IPS DF 19.7 (cell line): ENCODE results near the gene AHCY.
"Not testable (repeated sequence)": the region's sequence is repeated elsewhere in the genome, so short reads cannot be mapped to it uniquely, and the experiment has no call there.

ENCODE experiments used
- DNase-seq: peaks from one replicate; pipeline ENCODE4 v3.0.0-alpha.2; 2013; ENCODE audit warnings: low read depth, low spot score

AHCY gene

GRCh38 chr20:34298294-34298784 is 4.8 kb downstream of the AHCY start:
- not testable (repeated sequence) for DNase-seq

DNA sequence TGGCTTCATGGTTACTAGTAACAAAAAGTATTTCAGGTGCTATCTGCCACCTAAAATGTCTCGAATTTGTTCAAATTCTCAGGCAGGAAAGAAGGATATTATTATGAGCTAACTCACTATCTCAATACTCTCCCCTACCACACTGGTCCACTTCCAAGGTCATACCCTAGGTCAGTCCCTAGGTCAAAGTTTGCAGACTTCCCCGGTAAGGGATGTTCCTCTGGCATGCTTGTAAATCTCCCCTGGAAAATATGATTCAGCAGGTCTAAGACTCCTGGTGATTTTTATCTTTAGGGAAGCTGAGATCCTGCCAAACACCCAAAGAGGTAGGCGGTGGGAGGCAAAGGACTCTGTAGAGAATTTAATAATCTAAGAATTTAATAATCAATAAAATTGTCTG is 6.7 kb downstream of the AHCY start:
- no peak for DNase-seq

- DNase-seq = no peak
These were observed 7.9 kb downstream of the AHCY start for GRCh38 chr20:34295284-34295683.

GRCh38 chr20:34294563-34294962 is 8.6 kb downstream of the AHCY start:
- DNase-seq = no peak

DNA sequence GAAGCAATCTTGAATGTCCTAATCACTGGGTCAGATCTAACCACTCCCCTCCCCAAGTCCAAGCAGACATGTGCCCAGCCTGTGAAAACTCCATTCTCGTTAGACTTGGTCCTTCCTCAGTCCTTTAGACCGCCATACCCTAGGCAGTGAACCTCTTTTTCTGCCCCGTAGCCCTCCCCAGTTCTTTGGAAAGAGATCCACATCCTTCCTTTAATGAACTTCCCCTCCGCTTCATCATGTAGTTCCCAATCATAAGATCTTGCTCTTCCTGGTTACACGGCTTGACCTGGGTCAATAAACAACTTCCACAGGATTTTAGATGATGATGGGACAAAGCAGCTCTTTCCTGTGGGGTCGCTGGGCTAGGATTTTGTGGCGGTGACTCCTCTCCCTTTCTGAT is 9.6 kb downstream of the AHCY start:
- DNase-seq = no peak

- DNase-seq = no peak
These were observed 10.0 kb downstream of the AHCY start for GRCh38 chr20:34293119-34293518.

- DNase-seq = no peak
These were observed 10.7 kb downstream of the AHCY start for GRCh38 chr20:34292496-34292895.

- DNase-seq = no peak
These were observed 12.7 kb downstream of the AHCY start for GRCh38 chr20:34290471-34290870.

DNA sequence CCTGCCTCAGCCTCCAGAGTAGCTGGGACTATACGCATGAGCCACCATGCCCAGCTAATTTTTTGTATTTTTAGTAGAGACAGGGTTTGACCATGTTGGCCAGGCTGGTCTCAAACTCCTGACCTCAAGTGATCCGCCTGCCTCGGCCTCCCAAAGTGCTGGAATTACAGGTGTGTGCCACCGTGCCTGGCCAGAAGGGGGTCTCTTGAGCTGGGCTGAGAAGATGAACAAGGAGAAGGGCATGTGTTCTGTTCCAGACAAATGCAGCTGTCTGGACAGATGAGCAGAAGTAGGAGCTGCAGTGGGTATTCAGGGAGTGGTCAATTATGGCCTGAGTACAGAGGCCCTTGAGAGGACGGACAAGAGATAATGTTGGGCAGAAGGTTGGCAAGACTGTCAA is 15.7 kb downstream of the AHCY start:
- not testable (repeated sequence) for DNase-seq

- no peak for DNase-seq
These were observed 17.7 kb downstream of the AHCY start for GRCh38 chr20:34285450-34285849.

GRCh38 chr20:34283844-34284243 is 19.3 kb downstream of the AHCY start:
- no peak for DNase-seq

GRCh38 chr20:34282041-34282440 is 21.1 kb downstream of the AHCY start:
- DNase-seq = no peak

DNA sequence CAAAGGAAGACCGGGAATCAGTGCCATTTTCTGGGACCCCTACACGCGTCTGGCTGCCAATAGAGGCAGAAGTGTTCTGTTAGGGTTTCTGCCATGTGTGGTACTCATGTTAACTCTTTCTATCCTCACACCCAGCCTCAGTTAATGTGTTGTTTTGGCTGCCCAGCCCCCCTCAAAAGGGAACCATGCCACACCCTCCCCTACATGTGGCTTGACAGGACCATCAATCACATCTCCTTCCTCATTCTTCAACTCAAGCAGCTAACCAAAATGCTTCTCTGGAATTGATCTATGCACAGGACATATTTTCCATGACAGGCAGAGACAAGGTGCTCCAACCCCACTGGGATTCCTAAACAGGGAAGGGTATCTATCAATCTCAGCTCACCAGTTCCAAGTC is 22.0 kb downstream of the AHCY start:
- DNase-seq = no peak

GRCh38 chr20:34274694-34275093 is 28.5 kb downstream of the AHCY start:
- no peak for DNase-seq

- no peak for DNase-seq
These were observed 31.2 kb downstream of the AHCY start for GRCh38 chr20:34271956-34272355.

- DNase-seq = no peak
These were observed 33.0 kb downstream of the AHCY start for GRCh38 chr20:34269996-34270627.

DNA sequence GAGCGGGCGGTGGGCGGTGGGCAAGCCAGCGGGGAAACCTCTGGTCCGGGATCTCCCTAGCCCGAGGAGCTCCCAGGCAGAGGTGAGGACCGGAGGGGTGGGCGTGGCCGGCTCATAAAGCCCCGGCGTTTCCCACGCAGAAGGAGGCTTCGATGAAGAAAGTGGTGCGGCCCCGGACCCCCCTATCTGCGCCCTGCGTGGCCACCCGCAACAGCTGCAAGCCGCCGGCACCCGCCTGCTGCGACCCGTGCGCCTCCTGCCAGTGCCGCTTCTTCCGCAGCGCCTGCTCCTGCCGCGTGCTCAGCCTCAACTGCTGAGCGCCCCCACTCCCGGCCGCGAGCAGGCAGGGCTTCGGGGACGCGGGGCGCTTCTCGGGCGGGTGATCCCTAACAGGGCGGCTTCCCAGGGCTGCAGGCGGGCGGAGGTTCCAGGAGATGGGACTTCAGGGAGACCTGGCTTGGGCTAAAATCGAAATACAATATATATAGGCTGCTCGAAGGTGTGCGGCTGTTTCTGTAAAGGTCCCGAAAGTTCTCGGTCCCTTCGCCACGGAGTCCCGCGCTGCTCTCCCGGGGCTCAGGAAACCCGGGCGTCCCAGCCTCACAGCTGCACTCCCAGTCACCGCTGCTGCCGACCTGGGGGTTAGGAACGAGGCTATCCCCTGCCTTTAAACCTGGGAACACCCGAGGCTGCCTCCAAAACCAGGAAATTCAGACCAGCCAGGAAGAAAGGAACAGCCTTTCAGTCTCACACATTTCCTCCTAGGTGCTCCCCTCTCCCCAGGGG is 34.1 kb downstream of the AHCY start:
- DNase-seq = no peak

- DNase-seq = no peak
These were observed 35.0 kb downstream of the AHCY start for GRCh38 chr20:34268145-34268544.

DNA sequence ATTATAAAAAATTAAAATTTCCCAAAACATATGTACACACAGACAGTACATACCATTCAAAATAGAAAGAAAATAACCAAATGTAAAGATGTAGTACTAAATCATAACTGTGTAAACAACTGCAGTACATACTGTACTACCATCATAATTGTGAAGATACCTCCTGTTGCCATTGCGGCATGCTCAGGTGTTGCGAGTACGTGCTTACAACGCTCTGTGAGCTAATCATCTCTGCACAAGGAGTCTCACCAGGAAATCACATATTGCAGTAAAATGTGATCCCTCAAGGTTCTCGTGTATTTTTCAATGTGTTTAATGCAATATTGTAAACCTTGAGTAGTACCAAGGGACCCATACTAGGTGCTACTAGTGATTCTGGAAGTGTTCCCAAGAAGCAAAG is 39.0 kb downstream of the AHCY start:
- DNase-seq = no peak

DNA sequence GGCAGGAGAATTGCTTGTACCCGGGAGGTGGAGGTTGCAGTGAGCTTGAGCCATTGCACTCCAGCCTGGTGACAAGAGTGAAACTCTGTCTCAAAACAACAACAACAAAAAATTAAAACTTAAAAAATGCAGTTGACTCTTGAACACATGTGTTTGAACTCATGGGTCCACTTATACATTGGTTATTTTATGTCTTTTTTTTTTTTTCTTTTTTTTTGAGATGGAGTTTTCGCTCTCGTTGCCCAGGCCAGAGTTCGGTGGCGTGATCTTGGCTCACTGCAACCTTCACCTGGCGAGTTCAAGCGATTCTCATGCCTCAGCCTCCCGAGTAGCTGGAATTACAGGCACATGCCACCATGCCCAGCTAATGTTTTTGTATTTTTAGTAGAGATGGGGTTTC is 39.7 kb downstream of the AHCY start:
- not testable (repeated sequence) for DNase-seq

GRCh38 chr20:34262488-34263288 is 40.5 kb downstream of the AHCY start:
- no peak for DNase-seq

- DNase-seq = no peak
These were observed 42.8 kb downstream of the AHCY start for GRCh38 chr20:34260208-34260942.
